Fibroblast of mammary gland (primary cell): ENCODE data around the gene RSRC1.

Experiments used
- DNase-seq: peaks from one replicate; pipeline ENCODE4 v3.0.0-alpha.2; 2010; ENCODE audit warnings: low read depth
- H3K4me3 ChIP-seq: 2 replicates; pipeline ENCODE4 v1.5.1; 2011; ENCODE audit warnings: low read depth, mild to moderate bottlenecking, low read length, moderate library complexity; ENCODE audit not compliant: control insufficient read depth
- CTCF ChIP-seq: conservative IDR thresholded peaks from 2 replicates; pipeline ENCODE4 v1.5.1; 2011; ENCODE audit warnings: low read depth, low read length, inconsistent platforms; ENCODE audit not compliant: control insufficient read depth, insufficient read depth

Gene RSRC1

GRCh38 chr3:158360756-158361448, 251.0 kb downstream of the RSRC1 start:
- no peak overlapping the region for H3K4me3 ChIP-seq
- no peak for TF ChIP-seq CTCF
- no peak for DNase-seq

- TF ChIP-seq CTCF: no peak
- DNase-seq: no peak
- no peak overlapping the region for H3K4me3 ChIP-seq
Measured at GRCh38 chr3:158368271-158368670, 258.4 kb downstream of the RSRC1 start.

GRCh38 chr3:158369279-158369678, 259.4 kb downstream of the RSRC1 start:
- DNase-seq: no peak
- TF ChIP-seq CTCF: no peak
- H3K4me3 ChIP-seq: no peak overlapping the region

GRCh38 chr3:158379517-158379916, 269.6 kb downstream of the RSRC1 start:
- TF ChIP-seq CTCF: no peak
- no peak overlapping the region for H3K4me3 ChIP-seq
- peak; percentile 6 for DNase-seq

GRCh38 chr3:158381262-158381868, 271.5 kb downstream of the RSRC1 start:
- H3K4me3 ChIP-seq: no peak overlapping the region
- DNase-seq: peak; percentile 68
- TF ChIP-seq CTCF: no peak

GRCh38 chr3:158382479-158382878, 272.6 kb downstream of the RSRC1 start:
- no peak for DNase-seq
- H3K4me3 ChIP-seq: no peak overlapping the region
- TF ChIP-seq CTCF: no peak
